HG03108 (cell line): Measurements from ENCODE around the gene SBF2.
"Not testable (repeated sequence)": the region's sequence is repeated elsewhere in the genome, so short reads cannot be mapped to it uniquely, and the experiment has no call there.

Experiments
- ATAC-seq: cut with Tn5 transposase; IDR thresholded peaks from one replicate; pipeline ENCODE4 v1.9.1; 2021; ENCODE audit warnings: moderate library complexity; ENCODE audit not compliant: unreplicated experiment

Gene SBF2

DNA sequence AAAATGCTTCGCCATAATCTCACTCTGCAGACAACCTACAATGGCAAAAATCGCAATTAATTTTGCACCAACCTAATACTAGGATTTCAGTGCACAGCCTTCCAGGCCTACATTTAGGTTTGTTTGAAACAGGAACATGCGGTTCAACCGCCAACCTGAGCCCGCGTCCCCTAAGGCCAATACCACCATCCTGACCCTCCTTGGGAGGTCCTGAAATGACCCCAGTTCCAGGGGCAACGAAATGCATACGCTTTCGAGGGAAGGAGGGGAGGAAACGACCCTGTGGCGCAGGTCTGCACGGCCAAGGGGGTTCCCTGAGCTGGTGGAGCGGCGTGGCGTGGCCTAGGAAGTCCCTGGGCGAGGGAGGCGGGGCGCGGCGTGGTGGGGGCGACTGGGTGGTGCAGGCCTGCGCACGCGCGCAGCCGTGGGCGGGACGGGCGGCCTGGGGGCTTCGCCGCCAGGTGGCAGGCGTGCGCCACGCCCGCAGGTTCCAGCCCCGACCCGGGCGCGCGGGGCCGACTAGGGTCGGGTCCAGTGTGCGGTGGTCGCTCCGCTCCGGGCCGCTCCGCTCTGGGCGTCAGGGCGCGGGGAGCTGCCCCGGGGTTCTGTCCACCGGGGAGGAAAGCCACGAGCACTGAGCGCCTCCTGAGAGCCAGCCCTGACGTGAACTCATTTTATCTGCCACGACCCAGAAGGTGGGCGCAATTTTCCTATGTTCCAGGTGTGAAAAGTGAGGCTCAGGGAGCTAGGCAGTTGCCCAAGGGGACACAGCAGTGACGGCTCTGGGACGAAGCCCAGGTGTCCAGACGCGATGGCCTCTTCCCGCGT lies 536.0 kb downstream of the SBF2 start:
- peak; percentile 46 for ATAC-seq

DNA sequence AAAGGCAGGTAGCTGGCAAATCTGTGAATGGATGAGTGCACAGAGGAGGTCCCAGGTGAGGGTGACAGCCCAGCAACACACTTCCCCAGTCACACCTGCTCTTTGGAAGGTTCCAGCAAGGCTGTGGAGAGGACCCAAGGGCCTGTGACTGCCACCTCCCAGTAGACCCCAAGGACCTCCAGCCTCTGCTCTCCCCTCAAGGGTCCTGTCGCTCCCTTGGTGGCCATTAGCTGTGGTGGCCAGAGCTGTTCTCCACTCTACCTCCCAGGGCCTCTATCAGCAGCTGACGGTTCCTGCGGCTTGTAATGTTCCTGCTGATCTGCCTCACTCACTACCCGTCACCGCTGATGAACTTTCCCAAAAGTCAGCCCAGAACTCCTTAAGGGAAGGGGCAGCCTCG lies 537.1 kb downstream of the SBF2 start:
- ATAC-seq = no peak

DNA sequence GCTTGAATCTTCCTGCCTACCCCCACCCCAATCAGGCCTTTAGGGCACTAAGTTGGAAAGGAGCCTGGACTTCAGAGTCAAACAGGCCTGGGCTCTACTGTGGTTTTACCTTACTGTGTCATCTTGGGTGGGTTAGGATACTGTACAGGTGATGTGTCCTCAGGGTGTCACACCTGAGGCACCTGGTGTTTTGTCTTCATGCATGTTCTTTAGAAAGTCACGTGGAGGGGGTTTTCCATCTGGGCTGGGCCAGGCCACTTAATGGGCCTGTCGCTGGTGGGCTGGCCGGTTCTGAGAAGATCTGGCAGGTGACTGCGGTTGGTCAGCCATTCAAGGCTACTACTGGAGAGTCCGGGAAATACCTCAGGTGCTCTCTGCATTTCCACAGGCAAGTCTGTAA lies 537.6 kb downstream of the SBF2 start:
- ATAC-seq = no peak

DNA sequence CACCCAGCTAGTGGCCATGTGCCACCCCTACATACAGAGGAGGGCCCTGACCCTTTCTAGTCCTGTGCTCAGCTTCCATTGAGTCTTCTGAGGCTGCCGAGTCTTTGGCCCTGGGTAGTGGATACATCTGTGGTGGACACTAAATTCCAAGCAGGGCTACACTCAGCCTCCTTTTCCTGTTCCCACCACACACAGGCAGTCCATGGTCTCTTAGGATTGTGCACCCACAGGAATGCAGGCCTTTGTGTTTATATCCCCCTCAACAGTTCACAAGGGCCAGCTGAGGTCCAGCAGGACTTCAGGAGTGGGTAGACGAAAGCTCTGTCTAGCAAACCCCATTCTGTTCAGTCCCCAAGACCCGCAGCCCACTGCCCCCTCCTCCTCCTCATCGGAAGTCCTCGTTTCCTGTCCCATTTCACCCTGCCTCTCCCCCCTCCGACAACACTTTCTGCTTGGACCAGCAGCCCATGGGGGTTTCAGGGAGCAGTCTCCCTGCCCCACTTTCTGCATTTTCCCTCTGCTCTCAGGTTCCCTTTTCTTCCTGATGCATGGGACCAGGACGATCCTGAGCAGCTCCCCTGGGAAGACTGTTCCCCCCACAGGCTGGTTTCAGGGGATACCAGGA lies 538.3 kb downstream of the SBF2 start:
- ATAC-seq = no peak

GRCh38 chr11:9754010-9754471 lies 540.0 kb downstream of the SBF2 start:
- no peak for ATAC-seq

DNA sequence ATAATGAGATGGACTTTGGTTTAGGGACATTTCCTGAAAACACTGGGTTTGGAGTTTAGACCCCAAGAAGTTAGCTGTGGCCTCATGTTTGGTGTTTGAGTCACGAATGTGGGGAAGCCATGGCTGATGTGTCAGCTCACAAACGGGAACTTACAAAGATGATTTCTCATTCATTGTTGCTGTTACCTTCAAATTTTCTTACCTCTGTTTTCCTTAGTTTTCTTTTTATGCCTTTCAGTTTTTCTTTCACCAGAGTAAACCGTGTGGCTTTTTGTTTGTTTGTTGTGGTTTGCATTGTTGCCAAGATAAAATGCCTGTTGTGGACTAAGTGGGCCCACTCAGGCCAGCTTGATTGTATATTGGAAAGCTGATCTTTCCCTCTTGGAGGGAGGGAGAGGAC lies 541.0 kb downstream of the SBF2 start:
- ATAC-seq = no peak

GRCh38 chr11:9752091-9752490 lies 541.9 kb downstream of the SBF2 start:
- no peak for ATAC-seq

DNA sequence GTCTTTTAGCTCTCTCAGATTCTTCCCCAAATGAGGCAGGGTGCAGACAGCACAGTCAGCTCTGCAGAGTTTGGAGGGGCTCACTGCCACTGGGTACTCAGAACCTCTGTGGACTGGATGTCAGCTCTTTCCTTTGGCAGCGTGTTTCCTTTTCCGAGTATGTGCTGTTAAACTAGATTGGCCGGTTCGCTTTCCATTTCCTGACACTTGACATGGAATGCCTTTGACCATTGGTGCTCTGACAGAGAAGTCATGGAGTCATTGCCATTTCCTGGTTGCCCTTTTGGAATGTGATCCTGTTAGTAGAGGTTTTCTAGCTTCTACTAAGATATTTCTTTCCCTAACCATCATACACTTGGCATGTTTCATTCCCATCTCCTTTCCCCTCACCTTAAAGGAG lies 543.5 kb downstream of the SBF2 start:
- no peak for ATAC-seq

- ATAC-seq = peak; percentile 51
Observed at GRCh38 chr11:9748361-9748970, 545.6 kb downstream of the SBF2 start.

- ATAC-seq = no peak
Observed at GRCh38 chr11:9747828-9748227, 546.2 kb downstream of the SBF2 start.

GRCh38 chr11:9747229-9747628 lies 546.8 kb downstream of the SBF2 start:
- ATAC-seq = no peak

- ATAC-seq = no peak
Observed at GRCh38 chr11:9745411-9746211, 548.4 kb downstream of the SBF2 start.

GRCh38 chr11:9743512-9743911 lies 550.5 kb downstream of the SBF2 start:
- ATAC-seq = not testable (repeated sequence)

GRCh38 chr11:9741260-9741659 lies 552.8 kb downstream of the SBF2 start:
- no peak for ATAC-seq

- ATAC-seq = no peak
Observed at GRCh38 chr11:9740202-9740883, 553.7 kb downstream of the SBF2 start.

DNA sequence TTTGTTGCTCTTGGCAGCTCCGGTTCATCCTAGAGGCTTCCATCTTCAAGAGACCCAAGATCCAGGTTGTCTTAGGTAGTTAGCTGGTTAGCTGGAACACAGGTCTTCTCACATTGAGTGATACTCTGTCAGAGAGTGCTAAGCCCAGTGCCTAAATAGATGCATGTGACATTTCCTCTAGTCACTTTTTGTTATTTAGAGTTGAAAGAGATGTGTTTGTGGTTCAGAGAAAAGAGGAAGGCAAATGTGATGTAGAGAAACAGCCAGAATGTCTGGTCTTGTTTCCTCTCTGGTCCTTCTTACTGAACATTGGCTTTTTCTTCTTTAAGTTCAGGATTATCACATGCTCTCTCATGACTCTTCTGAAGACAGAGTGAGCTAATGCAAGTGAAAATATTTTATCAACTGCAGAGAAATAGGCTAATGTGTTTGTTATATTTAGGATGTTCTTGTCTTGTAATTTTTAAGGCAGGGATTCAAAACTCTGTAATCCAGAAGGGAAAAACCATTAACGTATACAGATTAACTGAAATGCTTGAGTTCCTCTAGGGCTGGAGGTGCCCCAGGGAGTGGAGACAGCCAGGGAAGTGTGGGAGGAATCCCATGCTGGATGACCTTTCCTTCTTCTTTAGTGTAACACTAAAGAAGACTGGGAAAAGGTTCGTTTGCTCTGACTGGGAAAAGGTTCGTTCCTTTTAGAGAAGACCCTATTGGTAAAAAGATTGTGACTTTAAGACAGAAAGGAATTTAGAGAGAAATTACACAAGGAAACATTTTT lies 554.7 kb downstream of the SBF2 start:
- peak; percentile 78 for ATAC-seq

GRCh38 chr11:9738707-9739106 lies 555.3 kb downstream of the SBF2 start:
- ATAC-seq = no peak

DNA sequence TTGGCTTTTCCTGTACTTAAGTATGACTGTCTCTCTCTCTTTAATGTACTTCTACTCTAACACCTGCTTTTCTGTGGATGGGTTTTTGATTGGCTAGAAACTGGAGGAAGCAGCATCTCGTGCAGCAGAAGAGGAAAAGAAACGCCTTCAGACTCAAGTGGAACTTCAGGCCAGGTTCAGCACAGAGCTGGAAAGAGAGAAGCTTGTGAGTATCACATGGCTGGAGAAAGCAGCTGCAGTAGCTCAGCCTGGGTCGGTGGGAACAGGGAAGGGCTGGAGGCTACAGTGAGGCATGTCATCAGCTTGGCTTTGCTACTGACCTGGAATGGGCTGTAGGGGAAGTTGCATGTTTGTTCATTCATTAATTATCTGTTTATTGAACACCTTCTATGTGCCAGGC lies 555.9 kb downstream of the SBF2 start:
- ATAC-seq = no peak

GRCh38 chr11:9736365-9736764 lies 557.7 kb downstream of the SBF2 start:
- no peak for ATAC-seq

DNA sequence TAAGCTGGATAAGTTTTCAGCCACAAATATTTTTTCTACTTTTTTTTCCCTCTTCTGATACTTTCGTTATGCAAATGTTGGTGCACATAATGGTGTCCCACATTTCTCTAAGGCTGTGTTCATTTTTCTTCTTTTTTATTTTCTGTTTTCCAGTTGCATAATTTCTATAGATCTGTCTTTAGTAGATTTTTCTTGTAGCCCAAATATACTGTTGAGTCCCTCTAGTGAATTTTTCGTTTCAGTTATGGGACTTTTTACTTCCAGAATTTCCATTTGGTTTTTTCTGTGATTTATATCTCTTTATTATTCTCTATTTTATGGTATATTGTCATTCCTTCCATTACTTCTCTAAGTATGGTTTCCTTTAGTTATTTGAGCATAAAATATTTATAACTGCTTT lies 558.1 kb downstream of the SBF2 start:
- no peak for ATAC-seq
